H1 (cell line): ENCODE results near the gene GLS2. TPM values are rescaled to one million over a fixed set of nuclear protein-coding genes. Genes with fewer than 3 reads are reported as not detected.

Experiments
- CTCF ChIA-PET: fragments of 300-600 bp; sonication (Branson Sonifier 250); formaldehyde crosslinking; loops from one replicate; lab custom pipeline; 2021; ENCODE audit not compliant: partially characterized antibody; lab: Charles Lee
- POLR2A ChIA-PET: fragments of 300-600 bp; sonication (Branson Sonifier 250); formaldehyde crosslinking; loops from one replicate; lab custom pipeline; 2021; ENCODE audit warnings: inconsistent platforms; ENCODE audit not compliant: partially characterized antibody; lab: Charles Lee
- DNase-seq, 2 experiments: peaks; one replicate each; pipeline versions ENCODE4 v3.0.0 to v3.0.0-alpha.2; 2010 to 2022; ENCODE audit warnings: low spot score in 2 of 2, low read depth in 1 of 2, mixed read lengths in 1 of 2
- FAIRE-seq: peaks from 2 replicates; lab custom pipeline; 2011; peaks lifted over from hg19 to GRCh38; lab: Jason Lieb, UNC
- H2AFZ ChIP-seq: 2 replicates; pipeline ENCODE4 v1.8.1; 2012; ENCODE audit warnings: low read length, inconsistent platforms
- H2AK5ac ChIP-seq: 2 replicates; pipeline ENCODE4 v1.6.1; 2013; ENCODE audit warnings: low read depth, low read length
- H2BK120ac ChIP-seq: replicated peaks from 2 replicates; pipeline ENCODE3; 2013; ENCODE audit warnings: low read depth, low read length, inconsistent platforms
- H2BK12ac ChIP-seq: 2 replicates; pipeline ENCODE4 v1.6.1; 2013; ENCODE audit warnings: low read depth, low read length
- H2BK15ac ChIP-seq: 2 replicates; pipeline ENCODE4 v1.6.1; 2013; ENCODE audit warnings: low read length
- H2BK20ac ChIP-seq: 2 replicates; pipeline ENCODE4 v1.6.1; 2013; ENCODE audit warnings: low read length
- H2BK5ac ChIP-seq: 2 replicates; pipeline ENCODE4 v1.6.1; 2013; ENCODE audit warnings: low read depth, low read length
- H3K14ac ChIP-seq: 2 replicates; pipeline ENCODE4 v1.6.1; 2013; ENCODE audit warnings: inconsistent platforms; ENCODE audit not compliant: insufficient read length
- H3K18ac ChIP-seq: 2 replicates; pipeline ENCODE4 v1.6.1; 2013; ENCODE audit warnings: low read length; ENCODE audit errors: extremely low read depth
- H3K23ac ChIP-seq: 2 replicates; pipeline ENCODE4 v1.6.1; 2013; ENCODE audit warnings: inconsistent platforms; ENCODE audit not compliant: insufficient read length
- H3K23me2 ChIP-seq: 2 replicates; pipeline ENCODE4 v1.6.1; 2013; ENCODE audit warnings: low read depth, low read length
- H3K27ac ChIP-seq: 2 replicates; pipeline ENCODE4 v1.6.1; 2011; ENCODE audit warnings: low read depth, low read length, inconsistent platforms
- H3K27me3 ChIP-seq, 4 experiments: replicated peaks in 1 of 4; 1 replicate in 1 of 4; 2 replicates in 3 of 4; pipeline versions ENCODE4 v1.6.1 to v1.8.1; 2011 to 2013; ENCODE audit warnings: low read length in 3 of 4, mild to moderate bottlenecking in 3 of 4, inconsistent platforms in 2 of 4, mixed read lengths in 2 of 4, moderate library complexity in 1 of 4; ENCODE audit not compliant: control insufficient read depth in 3 of 4, insufficient read depth in 3 of 4; ENCODE audit errors: extremely low read depth in 1 of 4
- H3K36me3 ChIP-seq, 4 experiments: 2 replicates each; pipeline versions ENCODE4 v1.6.1 to v1.8.1; 2011 to 2013; ENCODE audit warnings: mild to moderate bottlenecking in 4 of 4, low read length in 3 of 4, moderate library complexity in 2 of 4, control low read depth in 1 of 4, inconsistent platforms in 1 of 4; ENCODE audit not compliant: insufficient read depth in 4 of 4, control insufficient read depth in 2 of 4
- H3K4ac ChIP-seq: replicated peaks from 2 replicates; pipeline ENCODE3; 2013; ENCODE audit warnings: low read length, low read depth, mixed read lengths, inconsistent platforms; ENCODE audit not compliant: insufficient read length
- H3K4me1 ChIP-seq, 4 experiments: replicated peaks in 1 of 4; 1 replicate in 1 of 4; 2 replicates in 3 of 4; pipeline versions ENCODE4 v1.6.1 to v1.8.1; 2011 to 2013; ENCODE audit warnings: low read length in 3 of 4, inconsistent platforms in 2 of 4, mixed read lengths in 1 of 4; ENCODE audit not compliant: insufficient read depth in 4 of 4, control insufficient read depth in 3 of 4
- H3K4me2 ChIP-seq, 2 experiments: 2 replicates each; pipeline versions ENCODE4 v1.6.1 to v1.8.1; 2011 to 2013; ENCODE audit warnings: low read depth in 2 of 2, low read length in 2 of 2, control low read depth in 1 of 2, inconsistent platforms in 1 of 2, mild to moderate bottlenecking in 1 of 2; ENCODE audit not compliant: insufficient read depth in 1 of 2
- H3K4me3 ChIP-seq, 4 experiments: fragments of 200-600, 300-600 bp in 1 of 4; sonication (generic), shearing (Covaris generic), sonication (Bioruptor Twin) in 1 of 4; 2 replicates each; pipeline versions ENCODE4 v1.5.1 to v1.8.1; 2011 to 2016; ENCODE audit warnings: low read length in 4 of 4, low read depth in 3 of 4, control low read depth in 2 of 4, inconsistent platforms in 2 of 4, mild to moderate bottlenecking in 2 of 4, mixed read lengths in 1 of 4, moderate library complexity in 1 of 4; ENCODE audit not compliant: insufficient read depth in 2 of 4; ENCODE audit errors: extremely low read depth in 1 of 4
- H3K56ac ChIP-seq: replicated peaks from 2 replicates; pipeline ENCODE3; 2013; ENCODE audit warnings: low read depth, mild to moderate bottlenecking, mixed read lengths, low read length, inconsistent platforms; ENCODE audit not compliant: insufficient read length
- H3K79me1 ChIP-seq: 2 replicates; pipeline ENCODE4 v1.6.1; 2013; ENCODE audit warnings: low read depth, low read length, control low read depth
- H3K79me2 ChIP-seq, 2 experiments: 2 replicates each; pipeline versions ENCODE4 v1.6.1 to v1.8.1; 2012 to 2013; ENCODE audit warnings: low read length in 2 of 2, mild to moderate bottlenecking in 2 of 2, inconsistent platforms in 1 of 2; ENCODE audit not compliant: insufficient read depth in 2 of 2, control insufficient read depth in 1 of 2
- H3K9ac ChIP-seq, 4 experiments: replicated peaks in 1 of 4; 1 replicate in 1 of 4; 2 replicates in 3 of 4; pipeline versions ENCODE4 v1.6.1 to v1.8.1; 2011 to 2013; ENCODE audit warnings: low read depth in 3 of 4, low read length in 3 of 4, control low read depth in 2 of 4, mild to moderate bottlenecking in 2 of 4, moderate library complexity in 2 of 4, inconsistent platforms in 1 of 4; ENCODE audit errors: extremely low read depth in 1 of 4
- H3K9me3 ChIP-seq, 2 experiments: 2 replicates each; pipeline versions ENCODE4 v1.6.1 to v1.8.1; 2012 to 2013; ENCODE audit warnings: mild to moderate bottlenecking in 2 of 2, moderate library complexity in 2 of 2, control low read depth in 1 of 2, inconsistent platforms in 1 of 2, low read depth in 1 of 2, low read length in 1 of 2, mixed read lengths in 1 of 2; ENCODE audit not compliant: insufficient read depth in 2 of 2
- H4K20me1 ChIP-seq, 2 experiments: replicated peaks in 1 of 2; 2 replicates each; pipeline versions ENCODE3 to v1.8.1; 2011 to 2013; ENCODE audit warnings: inconsistent platforms in 2 of 2, low read length in 2 of 2, mild to moderate bottlenecking in 1 of 2; ENCODE audit not compliant: insufficient read depth in 2 of 2, control insufficient read depth in 1 of 2
- H4K5ac ChIP-seq: 2 replicates; pipeline ENCODE4 v1.6.1; 2013; ENCODE audit warnings: low read length, low read depth, mixed read lengths, inconsistent platforms; ENCODE audit not compliant: insufficient read length
- H4K8ac ChIP-seq: 2 replicates; pipeline ENCODE4 v1.8.0; 2013; ENCODE audit warnings: mild to moderate bottlenecking, moderate library complexity, low read length, inconsistent platforms; ENCODE audit not compliant: insufficient read depth; ENCODE audit errors: extremely low read depth
- H4K91ac ChIP-seq: replicated peaks from 2 replicates; pipeline ENCODE3; 2013; ENCODE audit warnings: low read length, mixed read lengths, inconsistent platforms; ENCODE audit not compliant: insufficient read length
- TAF1 ChIP-seq: IDR thresholded peaks from 2 replicates; pipeline ENCODE4 v1.6.1; 2011; ENCODE audit warnings: mild to moderate bottlenecking, low read depth, low read length
- TBP ChIP-seq: IDR thresholded peaks from 2 replicates; pipeline ENCODE4 v1.6.1; 2011; ENCODE audit warnings: low read depth, low read length, improper control_type of control experiment
- ZNF274 ChIP-seq: IDR thresholded peaks from 2 replicates; pipeline ENCODE4 v1.7.0; 2012; ENCODE audit warnings: low read length, borderline replicate concordance; ENCODE audit errors: extremely low read depth
- WGBS, 2 experiments: shearing (Covaris generic) in 1 of 2; methylation state at CpG; one replicate each; pipeline versions ENCODE4 v1.1.6 to v1.1.7; 2013 to 2015; ENCODE audit warnings: low lambda C conversion rate in 2 of 2, mixed read lengths in 2 of 2, inconsistent platforms in 1 of 2, low coverage in 1 of 2, missing lambda C conversion rate in 1 of 2; ENCODE audit not compliant: insufficient replicate concordance in 2 of 2, insufficient coverage in 1 of 2, insufficient read length in 1 of 2; ENCODE audit errors: extremely low coverage in 1 of 2, missing lambda C conversion rate in 1 of 2; 5-methylcytosine and 5-hydroxymethylcytosine counted together
- polyA plus RNA-seq, 7 experiments: library from polyadenylated mRNA; depleted of rRNA in 3 of 7; stranded (reverse) in 5 of 7; unstranded in 2 of 7; fragments of >200 nt in 5 of 7; fragments of 200-250 nt in 2 of 7; gene quantifications; 1 replicate in 5 of 7; 2 replicates in 1 of 7; 4 replicates in 1 of 7; pipeline versions ENCODE4 v1.2.1 to v1.2.3, GENCODE V29; 2011 to 2013; ENCODE audit warnings: missing spikeins in 2 of 7, mixed read lengths in 2 of 7
- total RNA-seq: library from RNA; stranded (reverse); fragmentation: NEBNext Ultra II Directional; extraction: Animal tissue kit (Norgen Biotek cat#: 25700); gene quantifications from 2 replicates; pipeline ENCODE4 v1.2.1, GENCODE V29; 2021

The GLS2 gene
- total and polyA plus RNA-seq, 2 of the 8 experiments (the other 6 are each of a cell fraction or from before 2014, with no cell fraction given): 14.5 to 20.1 TPM

GRCh38 chr12:56522411-56523193 lies 34.6 kb upstream of the GLS2 start:
- H3K4me2 ChIP-seq: peak overlapping the region; percentile 78 to 92
- H4K20me1 ChIP-seq: no peaks in the 10 kb centered on the region
- peak overlapping the region; percentile 35 for H3K56ac ChIP-seq
- H2BK20ac ChIP-seq: no peak overlapping the region
- H2AFZ ChIP-seq: no peak overlapping the region; the same call in 1 of the 2 replicates
- H3K4ac ChIP-seq: no peak overlapping the region
- H3K79me2 ChIP-seq: peaks cover 0 to 11% of the 10 kb centered on the region in 2 experiments; a peak in 2 of 4 replicates
- H3K9me3 ChIP-seq: no peaks in the 10 kb centered on the region
- H2BK5ac ChIP-seq: peak overlapping the region; percentile 38; the same call in 1 of the 2 replicates
- WGBS, 2 experiments: 32% methylated on average over 4 of the region's 4 CpGs; no CpG with 5 or more reads in 1 of the 2 experiments
- H3K18ac ChIP-seq: no peak overlapping the region
- DNase-seq: no peak
- no peaks in the 10 kb centered on the region for H3K36me3 ChIP-seq
- no peak overlapping the region for H4K5ac ChIP-seq
- H3K27ac ChIP-seq: no peak overlapping the region
- peak overlapping the region in 3 of 4 experiments; percentile 25 to 74 (median 64); a peak in 3 of 7 replicates for H3K9ac ChIP-seq
- H4K91ac ChIP-seq: no peak overlapping the region
- H3K4me1 ChIP-seq: peaks cover 2 to 5% (median 4%) of the 10 kb centered on the region in 4 experiments; a peak in 5 of 7 replicates
- no peak for FAIRE-seq
- H3K27me3 ChIP-seq: no peaks in the 10 kb centered on the region
- no peaks in the 10 kb centered on the region for H3K79me1 ChIP-seq
- peak overlapping the region; percentile 42; the same call in 1 of the 2 replicates for H2AK5ac ChIP-seq
- H3K4me3 ChIP-seq: peak overlapping the region; percentile 53 to 84 (median 65)
- TF ChIP-seq TBP (no peak), ZNF274 (no peak), TAF1 (no peak)
- no peak overlapping the region for H4K8ac ChIP-seq
- H2BK15ac ChIP-seq: no peak overlapping the region
- ChIA-PET POLR2A (interaction anchor here (0.6 to 1.7 kb wide), 7 partner anchors 17 to 184 kb away, joined by 3 to 7 read pairs (median 4); partner anchors contain the start of gene IL23A), CTCF (interaction anchor here (0.5 to 16.9 kb wide), 15 partner anchors 8 to 327 kb away, joined by 3 to 279 read pairs (median 5); no protein-coding TSS in a partner anchor)
- H2BK120ac ChIP-seq: no peak overlapping the region
- no peak overlapping the region for H3K23ac ChIP-seq
- H3K23me2 ChIP-seq: peaks cover 5% of the 10 kb centered on the region; the same call in 1 of the 2 replicates
- peak overlapping the region; percentile 44; the same call in 1 of the 2 replicates for H2BK12ac ChIP-seq
- H3K14ac ChIP-seq: no peak overlapping the region
